ENCODE measurements around the gene PSME1.

DNA sequence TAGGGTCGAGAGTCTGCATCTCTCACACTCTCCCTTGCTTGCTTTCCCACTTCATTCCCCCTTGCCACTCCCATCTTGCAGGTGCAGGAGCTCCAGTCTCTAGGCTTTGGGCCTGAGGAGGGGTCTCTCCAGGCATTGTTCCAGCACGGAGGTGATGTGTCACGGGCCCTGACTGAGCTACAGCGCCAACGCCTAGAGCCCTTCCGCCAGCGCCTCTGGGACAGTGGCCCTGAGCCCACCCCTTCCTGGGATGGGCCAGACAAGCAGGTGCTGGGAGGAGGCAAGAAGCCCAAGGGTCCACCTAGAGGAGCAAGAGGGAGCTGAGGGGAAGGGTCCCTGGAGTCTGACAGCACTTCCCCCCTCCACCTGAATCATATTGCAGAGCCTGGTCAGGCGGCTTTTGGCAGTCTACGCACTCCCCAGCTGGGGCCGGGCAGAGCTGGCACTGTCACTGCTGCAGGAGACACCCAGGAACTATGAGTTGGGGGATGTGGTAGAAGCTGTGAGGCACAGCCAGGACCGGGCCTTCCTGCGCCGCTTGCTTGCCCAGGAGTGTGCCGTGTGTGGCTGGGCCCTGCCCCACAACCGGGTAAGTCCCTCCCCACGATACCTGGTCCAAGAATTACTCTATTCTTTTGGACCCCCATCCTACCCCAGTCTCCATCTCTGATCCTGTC, 15.5 kb downstream of the PSME1 start:
- TF ChIP-seq, protein P1, sequence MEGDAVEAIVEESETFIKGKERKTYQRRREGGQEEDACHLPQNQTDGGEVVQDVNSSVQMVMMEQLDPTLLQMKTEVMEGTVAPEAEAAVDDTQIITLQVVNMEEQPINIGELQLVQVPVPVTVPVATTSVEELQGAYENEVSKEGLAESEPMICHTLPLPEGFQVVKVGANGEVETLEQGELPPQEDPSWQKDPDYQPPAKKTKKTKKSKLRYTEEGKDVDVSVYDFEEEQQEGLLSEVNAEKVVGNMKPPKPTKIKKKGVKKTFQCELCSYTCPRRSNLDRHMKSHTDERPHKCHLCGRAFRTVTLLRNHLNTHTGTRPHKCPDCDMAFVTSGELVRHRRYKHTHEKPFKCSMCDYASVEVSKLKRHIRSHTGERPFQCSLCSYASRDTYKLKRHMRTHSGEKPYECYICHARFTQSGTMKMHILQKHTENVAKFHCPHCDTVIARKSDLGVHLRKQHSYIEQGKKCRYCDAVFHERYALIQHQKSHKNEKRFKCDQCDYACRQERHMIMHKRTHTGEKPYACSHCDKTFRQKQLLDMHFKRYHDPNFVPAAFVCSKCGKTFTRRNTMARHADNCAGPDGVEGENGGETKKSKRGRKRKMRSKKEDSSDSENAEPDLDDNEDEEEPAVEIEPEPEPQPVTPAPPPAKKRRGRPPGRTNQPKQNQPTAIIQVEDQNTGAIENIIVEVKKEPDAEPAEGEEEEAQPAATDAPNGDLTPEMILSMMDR (conservative IDR thresholded peaks at IDR 0.05; ENCODE audit: low read depth, low read length): no peak
- TF ChIP-seq EZH2 (IDR thresholded peaks at IDR 0.05; ENCODE audit: borderline replicate concordance, low read depth, low read length, poor library complexity, severe bottlenecking): no peak

Data from A673 (cell line).